ENCODE data around the gene CHCHD2.
"Not testable (repeated sequence)": the region's sequence is repeated elsewhere in the genome, so short reads cannot be mapped to it uniquely, and the experiment has no call there.

The CHCHD2 gene

GRCh38 chr7:56106108-56107073, at the start of gene CHCHD2:
Gene CHCHD2 (minus strand): TSS chr7:56106476. CDS start chr7:56106413, 63 bp downstream.
- DNase-seq = peak; percentile 98

- DNase-seq = not testable (repeated sequence)
These were observed 24.8 kb upstream of the CHCHD2 start for GRCh38 chr7:56131062-56131461.

GRCh38 chr7:56127241-56127975, 21.1 kb upstream of the CHCHD2 start:
- no peak for DNase-seq

- no peak for DNase-seq
These were observed 19.6 kb upstream of the CHCHD2 start for GRCh38 chr7:56125831-56126230.

- DNase-seq = no peak
These were observed 18.7 kb upstream of the CHCHD2 start for GRCh38 chr7:56124981-56125380.

- DNase-seq = no peak
These were observed 15.2 kb upstream of the CHCHD2 start for GRCh38 chr7:56121440-56121839.

- no peak for DNase-seq
These were observed 9.7 kb upstream of the CHCHD2 start, which contains the start of gene NUPR2 for GRCh38 chr7:56115852-56116538. Gene NUPR2 (minus strand): TSS chr7:56116417. CDS start chr7:56116314, 103 bp downstream.

- DNase-seq = not testable (repeated sequence)
These were observed 6.0 kb upstream of the CHCHD2 start for GRCh38 chr7:56112244-56112643.

GRCh38 chr7:56110611-56111010, 4.3 kb upstream of the CHCHD2 start:
- DNase-seq = no peak

GRCh38 chr7:56107954-56108258, 1.6 kb upstream of the CHCHD2 start:
- no peak for DNase-seq

GRCh38 chr7:56105508-56105907, 768 bp downstream of the CHCHD2 start:
- DNase-seq = peak; percentile 59

- DNase-seq = not testable (repeated sequence)
These were observed 2.1 kb downstream of the CHCHD2 start for GRCh38 chr7:56104138-56104537.

GRCh38 chr7:56099653-56100052, 6.6 kb downstream of the CHCHD2 start:
- DNase-seq = no peak

- DNase-seq = not testable (repeated sequence)
These were observed 7.9 kb downstream of the CHCHD2 start for GRCh38 chr7:56098187-56099008.

- DNase-seq = peak; percentile 12
These were observed 8.6 kb downstream of the CHCHD2 start for GRCh38 chr7:56097700-56098099.

GRCh38 chr7:56092789-56093531, 13.3 kb downstream of the CHCHD2 start, which contains the start of gene PHKG1:
Gene PHKG1 (minus strand): TSS chr7:56092952. CDS start chr7:56088941, 4,011 bp downstream.
- DNase-seq = peak; percentile 27

- DNase-seq = not testable (repeated sequence)
These were observed 13.9 kb downstream of the CHCHD2 start for GRCh38 chr7:56092388-56092787.

GRCh38 chr7:56091591-56091990, 14.7 kb downstream of the CHCHD2 start:
- no peak for DNase-seq

- DNase-seq = no peak
These were observed 18.8 kb downstream of the CHCHD2 start for GRCh38 chr7:56087445-56087844.

- no peak for DNase-seq
These were observed 19.5 kb downstream of the CHCHD2 start for GRCh38 chr7:56086761-56087160.

GRCh38 chr7:56083150-56083785, 23.0 kb downstream of the CHCHD2 start:
- DNase-seq = no peak
